ENCODE data around the gene DRG2.

Gene DRG2

GRCh38 chr17:18132711-18133110 is 45.0 kb downstream of the DRG2 start:
- no peak for TF ChIP-seq CTCF (conservative IDR thresholded peaks at IDR 0.05; ENCODE audit: low read depth, low read length)
- H3K4me3 ChIP-seq (ENCODE audit: low read depth, low read length) = no peak overlapping the region
- DNase-seq (ENCODE audit: low read depth) = no peak

- no peak for TF ChIP-seq CTCF (conservative IDR thresholded peaks at IDR 0.05; ENCODE audit: low read depth, low read length)
- no peak overlapping the region for H3K4me3 ChIP-seq (ENCODE audit: low read depth, low read length)
- DNase-seq (ENCODE audit: low read depth) = no peak
Measured at GRCh38 chr17:18136357-18136756, 48.6 kb downstream of the DRG2 start.

GRCh38 chr17:18138065-18138749 is 50.5 kb downstream of the DRG2 start:
- no peak for DNase-seq (ENCODE audit: low read depth)
- no peak for TF ChIP-seq CTCF (conservative IDR thresholded peaks at IDR 0.05; ENCODE audit: low read depth, low read length)
- H3K4me3 ChIP-seq (ENCODE audit: low read depth, low read length) = no peak overlapping the region

- no peak for TF ChIP-seq CTCF (conservative IDR thresholded peaks at IDR 0.05; ENCODE audit: low read depth, low read length)
Measured at GRCh38 chr17:18139092-18139491, 51.3 kb downstream of the DRG2 start.

GRCh38 chr17:18139498-18139897 is 51.8 kb downstream of the DRG2 start:
- no peak for TF ChIP-seq CTCF (conservative IDR thresholded peaks at IDR 0.05; ENCODE audit: low read depth, low read length)
- H3K4me3 ChIP-seq (ENCODE audit: low read depth, low read length) = no peak overlapping the region
- DNase-seq (ENCODE audit: low read depth) = no peak

More at GRCh38 chr17:18139092-18139491, 51.3 kb downstream of the DRG2 start:
- H3K4me3 ChIP-seq (ENCODE audit: low read depth, low read length) = no peak overlapping the region
- DNase-seq (ENCODE audit: low read depth) = no peak

GRCh38 chr17:18139949-18140348 is 52.2 kb downstream of the DRG2 start:
- DNase-seq (ENCODE audit: low read depth) = peak; percentile 28
- H3K4me3 ChIP-seq (ENCODE audit: low read depth, low read length) = no peak overlapping the region
- peak; percentile 59 for TF ChIP-seq CTCF (conservative IDR thresholded peaks at IDR 0.05; ENCODE audit: low read depth, low read length)

- no peak for TF ChIP-seq CTCF (conservative IDR thresholded peaks at IDR 0.05; ENCODE audit: low read depth, low read length)
- DNase-seq (ENCODE audit: low read depth) = no peak
- no peak overlapping the region for H3K4me3 ChIP-seq (ENCODE audit: low read depth, low read length)
Measured at GRCh38 chr17:18140648-18141047, 52.9 kb downstream of the DRG2 start.
